ENCODE measurements around the gene CRYL1.

- TF ChIP-seq REST (IDR thresholded peaks at IDR 0.05; ENCODE audit: insufficient replicate concordance, low read depth) (no peak), CTCF (IDR thresholded peaks at IDR 0.05; ENCODE audit: insufficient read depth, low read length) (no peak), POLR2AphosphoS5 (IDR thresholded peaks at IDR 0.05; ENCODE audit: low read depth) (no peak), SPI1 (IDR thresholded peaks at IDR 0.05; ENCODE audit: borderline replicate concordance, low read depth) (no peak)
Measured at GRCh38 chr13:20519875-20520274, 5.8 kb downstream of the CRYL1 start.
